Measurements from ENCODE around the gene HDAC7.
"Not testable (repeated sequence)": the region's sequence is repeated elsewhere in the genome, so short reads cannot be mapped to it uniquely, and the experiment has no call there.

HDAC7 gene

GRCh38 chr12:47828008-47828975 is 8.6 kb upstream of the HDAC7 start:
- DNase-seq: peak; percentile 56

- no peak for DNase-seq
Measured at GRCh38 chr12:47825173-47825639, 5.5 kb upstream of the HDAC7 start.

- DNase-seq: no peak
Measured at GRCh38 chr12:47824635-47825034, 4.9 kb upstream of the HDAC7 start.

- no peak for DNase-seq
Measured at GRCh38 chr12:47824198-47824597, 4.5 kb upstream of the HDAC7 start.

- no peak for DNase-seq
Measured at GRCh38 chr12:47823422-47824086, 3.9 kb upstream of the HDAC7 start.

GRCh38 chr12:47822863-47823262 is 3.2 kb upstream of the HDAC7 start:
- DNase-seq: no peak

- DNase-seq: no peak
Measured at GRCh38 chr12:47822401-47822800, 2.7 kb upstream of the HDAC7 start.

GRCh38 chr12:47821346-47821706 is 1.6 kb upstream of the HDAC7 start:
- DNase-seq: no peak

GRCh38 chr12:47820631-47821345 is 1.1 kb upstream of the HDAC7 start:
- DNase-seq: no peak

GRCh38 chr12:47819138-47819895 is 386 bp downstream of the HDAC7 start:
- peak; percentile 79 for DNase-seq

- peak; percentile 70 for DNase-seq
Measured at GRCh38 chr12:47818467-47819137, 1.1 kb downstream of the HDAC7 start.

- no peak for DNase-seq
Measured at GRCh38 chr12:47818007-47818376, 1.7 kb downstream of the HDAC7 start.

- peak; percentile 30 for DNase-seq
Measured at GRCh38 chr12:47817272-47818006, 2.3 kb downstream of the HDAC7 start.

- DNase-seq: no peak
Measured at GRCh38 chr12:47816403-47817271, 3.1 kb downstream of the HDAC7 start.

- not testable (repeated sequence) for DNase-seq
Measured at GRCh38 chr12:47815447-47815846, 4.3 kb downstream of the HDAC7 start.

- DNase-seq: no peak
Measured at GRCh38 chr12:47814539-47815170, 5.0 kb downstream of the HDAC7 start.

- DNase-seq: peak; percentile 89
Measured at GRCh38 chr12:47813511-47814196, 6.0 kb downstream of the HDAC7 start.

GRCh38 chr12:47812797-47813510 is 6.7 kb downstream of the HDAC7 start:
- DNase-seq: peak; percentile 93

All from OCI-M1 (cell line).